ENCODE results near the gene PALMD. TPM values are rescaled to one million over a fixed set of nuclear protein-coding genes. Genes with fewer than 3 reads are reported as not detected.

The PALMD gene
- total and polyA plus RNA-seq, 8 donors = 1.2 to 16.2 (median 3.9) TPM

- Histone ChIP-seq H3K9me3 (peaks cover 0 to 11% (median 0%) of the 10 kb centered on the region in 4 donors), H3K36me3 (no peaks in the 10 kb centered on the region), H3K27me3 (no peaks in the 10 kb centered on the region), H3K4me3 (no peak overlapping the region), H3K27ac (no peak overlapping the region), H3K4me1 (no peaks in the 10 kb centered on the region)
- intact Hi-C loops (cut with DNase I; ENCODE audit: low total_unique reads) = no loop called here
- DNase-seq = no peak
- TF ChIP-seq CTCF (IDR thresholded peaks at IDR 0.05) (no peak), POLR2A (IDR thresholded peaks at IDR 0.05) (no peak), POLR2AphosphoS5 (IDR thresholded peaks at IDR 0.05) (no peak)
- 41 to 58% (median 48%) methylated on average over 1 of the region's 1 CpG for WGBS, 5 donors
These were observed 42.0 kb upstream of the PALMD start for GRCh38 chr1:99603699-99604560.

DNA sequence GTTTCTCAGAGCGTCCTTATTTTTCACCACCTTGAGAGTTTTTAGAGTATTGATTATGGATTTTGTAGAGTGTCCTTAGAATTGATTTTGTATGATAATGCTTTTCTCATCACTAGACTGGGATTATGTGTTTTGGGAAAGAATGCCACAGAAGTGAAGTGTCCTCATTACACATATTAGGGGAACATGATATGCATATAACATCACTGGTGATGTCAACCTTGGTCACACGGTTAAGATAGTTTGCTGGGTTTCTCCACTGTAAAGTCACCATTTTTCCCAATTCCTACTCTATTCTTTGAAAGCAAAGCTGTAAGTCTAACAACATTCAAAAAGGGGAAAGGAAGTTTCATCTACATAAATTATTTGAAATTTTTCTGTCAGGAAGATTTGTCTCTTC is 39.6 kb upstream of the PALMD start:
- Histone ChIP-seq H3K9me3 (peaks cover 0 to 11% (median 0%) of the 10 kb centered on the region in 4 donors), H3K27ac (no peak overlapping the region), H3K4me3 (no peak overlapping the region), H3K4me1 (no peaks in the 10 kb centered on the region), H3K36me3 (no peaks in the 10 kb centered on the region), H3K27me3 (no peaks in the 10 kb centered on the region)
- DNase-seq = no peak
- TF ChIP-seq CTCF (IDR thresholded peaks at IDR 0.05) = no peak
- no peak for TF ChIP-seq EP300 (IDR thresholded peaks at IDR 0.05)
- no peak for TF ChIP-seq POLR2AphosphoS5 (IDR thresholded peaks at IDR 0.05)
- no peak for TF ChIP-seq POLR2A (IDR thresholded peaks at IDR 0.05)
- whole genome bisulfite sequencing, 5 donors = 82 to 96% (median 94%) methylated on average over 2 of the region's 2 CpGs
- intact Hi-C loops (cut with DNase I; ENCODE audit: low total_unique reads) = no loop called here

- Histone ChIP-seq H3K36me3 (no peaks in the 10 kb centered on the region), H3K27me3 (no peaks in the 10 kb centered on the region), H3K27ac (no peak overlapping the region), H3K4me1 (no peaks in the 10 kb centered on the region), H3K9me3 (peaks cover 0 to 11% (median 0%) of the 10 kb centered on the region in 4 donors), H3K4me3 (no peak overlapping the region)
- intact Hi-C loops (cut with DNase I; ENCODE audit: low total_unique reads) = no loop called here
- TF ChIP-seq POLR2AphosphoS5 (IDR thresholded peaks at IDR 0.05) (no peak), CTCF (IDR thresholded peaks at IDR 0.05) (no peak), EP300 (IDR thresholded peaks at IDR 0.05) (no peak), POLR2A (IDR thresholded peaks at IDR 0.05) (no peak)
- DNase-seq = no peak
- WGBS, 5 donors = 94 to 97% (median 97%) methylated on average over 1 of the region's 1 CpG
These were observed 38.3 kb upstream of the PALMD start for GRCh38 chr1:99607590-99607989.

DNA sequence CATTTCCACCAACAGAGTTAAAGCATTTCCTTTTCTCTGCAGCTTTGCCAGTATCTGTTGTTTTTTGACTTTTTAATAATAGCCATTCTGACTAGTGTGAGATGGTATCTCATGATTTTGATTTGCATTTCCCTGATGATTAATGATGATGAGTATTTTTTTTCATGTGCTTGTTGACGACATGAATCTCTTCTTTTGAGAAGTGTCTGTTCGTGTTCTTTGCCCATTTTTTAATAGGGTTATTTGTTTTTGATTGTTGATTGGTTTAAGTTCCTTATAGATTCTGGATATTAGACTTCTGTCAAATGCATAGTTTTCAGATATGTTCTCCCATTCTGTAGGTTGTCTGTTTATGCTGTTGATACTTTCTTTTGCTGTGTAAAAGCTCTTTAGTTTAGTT is 37.9 kb upstream of the PALMD start:
- H3K27ac ChIP-seq = no peak overlapping the region
- no peak for DNase-seq
- intact Hi-C loops (cut with DNase I; ENCODE audit: low total_unique reads) = no loop called here
- no peaks in the 10 kb centered on the region for H3K36me3 ChIP-seq
- no peaks in the 10 kb centered on the region for H3K27me3 ChIP-seq
- WGBS, 5 donors = 89 to 95% (median 93%) methylated on average over 2 of the region's 2 CpGs
- H3K4me1 ChIP-seq = no peaks in the 10 kb centered on the region
- no peak for TF ChIP-seq POLR2AphosphoS5 (IDR thresholded peaks at IDR 0.05)
- TF ChIP-seq EP300 (IDR thresholded peaks at IDR 0.05) = no peak
- no peak for TF ChIP-seq CTCF (IDR thresholded peaks at IDR 0.05)
- TF ChIP-seq POLR2A (IDR thresholded peaks at IDR 0.05) = no peak
- no peak overlapping the region for H3K4me3 ChIP-seq
- H3K9me3 ChIP-seq = peaks cover 0 to 11% (median 0%) of the 10 kb centered on the region in 4 donors
